Smooth muscle cell (in vitro differentiated cells): ENCODE measurements around the gene GRID1. TPM values are rescaled to one million over a fixed set of nuclear protein-coding genes. Genes with fewer than 3 reads are reported as not detected.

Source experiments
- DNase-seq: peaks from one replicate; lab custom pipeline; 2025; ENCODE audit not compliant: unreplicated experiment; lab: John Stamatoyannopoulos, UW
- H2AFZ ChIP-seq: fragments of 200-600 bp; sonication (generic); 2 replicates; pipeline ENCODE4 v1.6.0; 2016; ENCODE audit warnings: antibody characterized with exemption, low read depth, mild to moderate bottlenecking
- H3F3A ChIP-seq: fragments of 200-600 bp; sonication (generic); 2 replicates; pipeline ENCODE4 v1.6.0; 2017; ENCODE audit warnings: antibody characterized with exemption, low read depth
- H3K27ac ChIP-seq: fragments of 200-600 bp; sonication (generic); 2 replicates; pipeline ENCODE4 v1.5.1; 2016; ENCODE audit warnings: low read depth, mild to moderate bottlenecking
- H3K27me3 ChIP-seq: fragments of 200-600 bp; sonication (generic); 2 replicates; pipeline ENCODE4 v1.6.1; 2016; ENCODE audit warnings: low read depth, mild to moderate bottlenecking
- H3K36me3 ChIP-seq: fragments of 200-600 bp; sonication (generic); 2 replicates; pipeline ENCODE4 v1.5.1; 2016; ENCODE audit warnings: low read depth
- H3K4me1 ChIP-seq: fragments of 200-600 bp; sonication (generic); 2 replicates; pipeline ENCODE4 v1.5.1; 2016; ENCODE audit warnings: low read depth
- H3K4me2 ChIP-seq: fragments of 200-600 bp; sonication (generic); 2 replicates; pipeline ENCODE4 v1.6.0; 2016; ENCODE audit warnings: mild to moderate bottlenecking
- H3K4me3 ChIP-seq: fragments of 200-600 bp; sonication (generic); 2 replicates; pipeline ENCODE4 v1.5.1; 2016; ENCODE audit warnings: mild to moderate bottlenecking
- H3K79me2 ChIP-seq: fragments of 200-600 bp; sonication (generic); 2 replicates; pipeline ENCODE4 v1.6.0; 2016; ENCODE audit warnings: low read depth, mild to moderate bottlenecking
- H3K9ac ChIP-seq: fragments of 200-600 bp; sonication (generic); 2 replicates; pipeline ENCODE4 v1.6.0; 2016; ENCODE audit warnings: low read depth
- H3K9me3 ChIP-seq: fragments of 200-600 bp; sonication (generic); replicated peaks from 2 replicates; pipeline ENCODE4 v1.5.1; 2016; ENCODE audit warnings: low read depth
- H4K20me1 ChIP-seq: fragments of 200-600 bp; sonication (generic); 2 replicates; pipeline ENCODE4 v1.6.0; 2016; ENCODE audit warnings: low read depth
- CTCF ChIP-seq: fragments of 200-600 bp; sonication (generic); IDR thresholded peaks from 2 replicates; pipeline ENCODE4 v1.5.1; 2017; ENCODE audit warnings: borderline replicate concordance, mild to moderate bottlenecking, antibody characterized with exemption; ENCODE audit not compliant: insufficient read depth, poor library complexity, severe bottlenecking
- WGBS: methylation state at CpG from one replicate; pipeline ENCODE4 v1.1.7; 2016; ENCODE audit warnings: low lambda C conversion rate; 5-methylcytosine and 5-hydroxymethylcytosine counted together
- polyA plus RNA-seq: library from polyadenylated mRNA; unstranded; fragments of >200 nt; fragmentation: Nextera tagmentation; extraction: Ambion mirVana; gene quantifications from 2 replicates; pipeline ENCODE4 v1.2.1, GENCODE V29; 2016
- total RNA-seq: library from RNA; depleted of rRNA; stranded (reverse); fragments of >200 nt; gene quantifications from 2 replicates; pipeline ENCODE4 v1.2.3, GENCODE V29; 2014

The GRID1 gene
- total and polyA plus RNA-seq, 2 experiments from 2014 or later, result 4.4 to 7.4 TPM

DNA sequence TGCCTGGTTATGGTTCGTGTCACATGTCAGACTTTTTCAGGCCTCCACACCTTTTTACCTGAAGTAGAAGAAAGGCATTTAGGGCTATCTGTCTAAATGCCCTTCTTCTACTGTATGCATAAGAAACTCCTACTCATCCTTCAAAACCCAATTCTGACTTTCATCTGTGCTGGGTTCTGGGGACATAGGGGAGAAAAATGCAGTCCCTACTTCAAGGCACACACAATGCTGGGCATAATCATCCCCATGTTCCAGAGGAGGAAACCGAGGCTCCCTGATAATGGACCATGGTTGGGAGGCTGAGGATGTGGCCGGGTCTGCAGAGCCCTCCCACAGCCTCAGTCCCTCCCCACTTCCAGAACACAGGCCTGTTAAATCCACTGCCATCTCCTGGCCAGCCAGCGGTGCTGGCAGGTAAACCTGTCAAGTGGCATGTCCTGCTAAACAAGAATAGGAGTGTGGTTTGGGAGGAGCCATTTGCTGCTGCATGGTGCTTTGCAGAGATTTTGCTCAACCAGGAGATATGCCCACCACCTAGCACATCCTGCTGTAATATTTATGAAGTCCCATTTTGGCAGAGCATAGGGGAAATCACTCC, 32.0 kb downstream of the GRID1 start:
- no peak for DNase-seq
- Histone ChIP-seq H3K79me2 (no peaks in the 10 kb centered on the region), H4K20me1 (peaks cover 49% of the 10 kb centered on the region), H3K4me2 (no peak overlapping the region), H3K4me1 (no peaks in the 10 kb centered on the region), H3K4me3 (no peak overlapping the region), H3K27me3 (peaks cover 12% of the 10 kb centered on the region), H2AFZ (no peak overlapping the region), H3F3A (no peaks in the 10 kb centered on the region), H3K9ac (no peak overlapping the region), H3K9me3 (no peaks in the 10 kb centered on the region), H3K27ac (no peak overlapping the region), H3K36me3 (no peaks in the 10 kb centered on the region)
- WGBS, result 58% methylated on average over 4 of the region's 4 CpGs
- peak; percentile 14 for TF ChIP-seq CTCF

- Histone ChIP-seq H4K20me1 (peaks cover 43% of the 10 kb centered on the region), H3K4me2 (no peak overlapping the region), H3K27me3 (peaks cover 12% of the 10 kb centered on the region), H3K36me3 (no peaks in the 10 kb centered on the region), H2AFZ (no peak overlapping the region), H3K27ac (no peak overlapping the region), H3F3A (no peaks in the 10 kb centered on the region), H3K4me3 (no peak overlapping the region), H3K79me2 (no peaks in the 10 kb centered on the region), H3K4me1 (no peaks in the 10 kb centered on the region), H3K9ac (no peak overlapping the region), H3K9me3 (no peaks in the 10 kb centered on the region)
- 79% methylated on average over 7 of the region's 7 CpGs for WGBS
- DNase-seq, result no peak
- no peak for TF ChIP-seq CTCF
Measured at GRCh38 chr10:86333826-86334487, 32.6 kb downstream of the GRID1 start.

DNA sequence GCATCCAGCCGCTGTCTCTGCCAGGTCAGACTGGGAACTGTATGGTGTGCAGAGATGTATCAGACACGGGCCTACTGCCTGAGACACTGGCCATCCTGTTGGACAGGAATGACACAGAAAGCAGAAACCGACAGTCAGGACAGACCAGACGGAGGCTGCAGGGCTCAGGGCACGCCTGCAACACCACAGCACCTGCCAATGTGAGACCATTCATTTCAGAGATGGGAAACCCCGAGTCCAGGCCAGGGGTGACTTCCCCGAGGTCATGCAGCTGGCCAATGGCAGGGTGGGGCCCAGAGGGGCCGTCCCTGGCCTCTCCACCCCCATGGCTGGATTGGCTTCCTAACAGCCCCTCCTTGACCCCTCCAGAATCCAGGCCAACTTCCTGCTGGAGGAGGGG, 34.7 kb downstream of the GRID1 start:
- WGBS, result 74% methylated on average over 8 of the region's 8 CpGs
- no peaks in the 10 kb centered on the region for H3K79me2 ChIP-seq
- peaks cover 12% of the 10 kb centered on the region for H3K27me3 ChIP-seq
- no peak overlapping the region for H3K4me2 ChIP-seq
- H3K4me3 ChIP-seq, result no peak overlapping the region
- H2AFZ ChIP-seq, result no peak overlapping the region
- H3K9me3 ChIP-seq, result no peaks in the 10 kb centered on the region
- no peaks in the 10 kb centered on the region for H3F3A ChIP-seq
- no peaks in the 10 kb centered on the region for H3K4me1 ChIP-seq
- no peak overlapping the region for H3K27ac ChIP-seq
- no peaks in the 10 kb centered on the region for H3K36me3 ChIP-seq
- H4K20me1 ChIP-seq, result peaks cover 36% of the 10 kb centered on the region
- TF ChIP-seq CTCF, result no peak
- no peak overlapping the region for H3K9ac ChIP-seq
- no peak for DNase-seq
